Loucy (cell line): ENCODE measurements around the gene SORCS2.

Experiments used
- CTCF ChIP-seq: fragments of 200-600 bp; sonication (generic); conservative IDR thresholded peaks from 2 replicates; pipeline ENCODE4 v1.5.1; 2014; ENCODE audit warnings: mild to moderate bottlenecking, antibody characterized with exemption, low read length
- EZH2phosphoT487 ChIP-seq: fragments of 200-600 bp; IDR thresholded peaks from 2 replicates; pipeline ENCODE4 v1.6.1; 2018; ENCODE audit warnings: antibody characterized with exemption, mild to moderate bottlenecking, moderate library complexity, borderline replicate concordance

GRCh38 chr4:7519638-7520376 lies 327.5 kb downstream of the SORCS2 start:
- TF ChIP-seq CTCF (no peak), EZH2phosphoT487 (no peak)
